ENCODE data around the gene ARV1. TPM values are rescaled to one million over a fixed set of nuclear protein-coding genes. Genes with fewer than 3 reads are reported as not detected.

Gene ARV1
- total RNA-seq, 6 experiments from 2014 or later = 20.0 to 26.8 (median 22.1) TPM

DNA sequence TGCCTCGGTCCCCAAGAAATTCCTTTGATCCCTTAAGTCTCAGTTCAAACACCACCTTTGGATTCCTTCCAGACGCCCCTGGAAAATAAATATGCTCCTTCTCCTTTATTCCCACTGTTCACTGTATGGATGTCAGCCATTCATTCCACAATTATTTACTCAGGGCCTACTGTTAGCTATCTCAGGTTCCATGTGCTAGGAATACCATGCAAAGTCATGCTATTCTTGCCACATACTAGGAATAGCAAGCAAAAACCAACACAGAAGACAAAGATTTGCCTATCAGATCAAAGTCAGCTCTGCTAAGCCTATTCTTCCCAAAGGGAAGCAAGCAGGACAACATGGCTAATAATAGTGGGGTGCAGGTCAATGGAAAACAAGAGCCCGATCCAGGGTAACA lies 30.0 kb upstream of the ARV1 start:
- H3K4me3 Mint-ChIP-seq = no peak overlapping the region
- TF ChIP-seq, protein P1, sequence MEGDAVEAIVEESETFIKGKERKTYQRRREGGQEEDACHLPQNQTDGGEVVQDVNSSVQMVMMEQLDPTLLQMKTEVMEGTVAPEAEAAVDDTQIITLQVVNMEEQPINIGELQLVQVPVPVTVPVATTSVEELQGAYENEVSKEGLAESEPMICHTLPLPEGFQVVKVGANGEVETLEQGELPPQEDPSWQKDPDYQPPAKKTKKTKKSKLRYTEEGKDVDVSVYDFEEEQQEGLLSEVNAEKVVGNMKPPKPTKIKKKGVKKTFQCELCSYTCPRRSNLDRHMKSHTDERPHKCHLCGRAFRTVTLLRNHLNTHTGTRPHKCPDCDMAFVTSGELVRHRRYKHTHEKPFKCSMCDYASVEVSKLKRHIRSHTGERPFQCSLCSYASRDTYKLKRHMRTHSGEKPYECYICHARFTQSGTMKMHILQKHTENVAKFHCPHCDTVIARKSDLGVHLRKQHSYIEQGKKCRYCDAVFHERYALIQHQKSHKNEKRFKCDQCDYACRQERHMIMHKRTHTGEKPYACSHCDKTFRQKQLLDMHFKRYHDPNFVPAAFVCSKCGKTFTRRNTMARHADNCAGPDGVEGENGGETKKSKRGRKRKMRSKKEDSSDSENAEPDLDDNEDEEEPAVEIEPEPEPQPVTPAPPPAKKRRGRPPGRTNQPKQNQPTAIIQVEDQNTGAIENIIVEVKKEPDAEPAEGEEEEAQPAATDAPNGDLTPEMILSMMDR (IDR thresholded peaks at IDR 0.05) = no peak
- H3K9me3 Mint-ChIP-seq = no peaks in the 10 kb centered on the region
- H3K36me3 Mint-ChIP-seq (ENCODE audit: low read depth) = peaks cover 5% of the 10 kb centered on the region; the same call in 1 of the 2 replicates
- H3K27ac Mint-ChIP-seq = no peak overlapping the region
- DNase-seq = no peak
- H3K27me3 Mint-ChIP-seq (ENCODE audit: insufficient read depth) = no peaks in the 10 kb centered on the region; the same call in 1 of the 2 replicates
- H3K4me1 Mint-ChIP-seq (ENCODE audit: low read depth) = no peaks in the 10 kb centered on the region

GRCh38 chr1:230950404-230950803 lies 28.5 kb upstream of the ARV1 start:
- H3K4me1 Mint-ChIP-seq (ENCODE audit: low read depth) = no peaks in the 10 kb centered on the region
- H3K27me3 Mint-ChIP-seq (ENCODE audit: insufficient read depth) = no peaks in the 10 kb centered on the region
- DNase-seq = no peak
- peaks cover 1% of the 10 kb centered on the region; the same call in 1 of the 2 replicates for H3K36me3 Mint-ChIP-seq (ENCODE audit: low read depth)
- TF ChIP-seq, protein P1 (IDR thresholded peaks at IDR 0.05) = no peak
- H3K4me3 Mint-ChIP-seq = no peak overlapping the region
- no peaks in the 10 kb centered on the region for H3K9me3 Mint-ChIP-seq
- H3K27ac Mint-ChIP-seq = no peak overlapping the region

DNA sequence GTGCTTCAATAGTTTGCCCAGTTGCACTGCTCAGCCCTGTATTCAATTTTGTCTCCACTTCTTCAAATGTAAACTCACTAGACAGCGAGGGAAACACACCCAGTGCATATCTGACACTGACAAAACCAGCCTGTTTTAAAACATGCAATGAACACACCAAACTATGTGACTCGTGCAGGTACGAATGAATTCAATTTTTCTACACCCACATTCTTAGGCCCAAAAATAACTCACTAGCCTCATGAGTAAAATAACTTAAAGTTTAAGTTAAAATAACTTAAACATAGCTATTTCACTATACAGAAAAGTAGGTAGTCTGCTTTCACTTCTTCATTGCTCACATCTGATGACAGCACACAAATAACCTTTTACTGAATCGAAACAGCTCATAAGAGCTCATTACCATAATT lies 21.3 kb upstream of the ARV1 start:
- TF ChIP-seq, protein P1 (IDR thresholded peaks at IDR 0.05) = no peak
- DNase-seq = no peak
- H3K27ac Mint-ChIP-seq = no peak overlapping the region

DNA sequence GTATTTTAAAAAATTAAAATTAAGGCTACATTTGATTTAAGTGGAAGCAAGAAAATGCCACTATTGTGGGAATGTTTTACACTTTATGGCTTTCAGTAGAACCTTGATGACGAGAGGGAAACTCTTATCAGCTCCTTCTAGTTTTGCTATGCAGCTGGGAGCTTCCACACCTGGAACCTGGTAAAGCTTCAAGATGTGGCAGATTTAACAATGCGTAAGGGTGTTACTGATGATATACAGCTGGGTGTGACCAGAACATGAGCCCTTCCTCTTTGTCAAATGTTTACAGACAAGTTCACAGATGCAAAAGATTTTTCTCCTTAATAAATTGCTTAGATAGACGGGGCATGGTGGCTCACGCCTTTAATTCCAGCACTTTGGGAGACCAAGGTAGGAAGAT lies 20.5 kb upstream of the ARV1 start:
- Mint-ChIP-seq H3K36me3 (ENCODE audit: low read depth) (no peaks in the 10 kb centered on the region), H3K4me1 (ENCODE audit: low read depth) (peaks cover 6% of the 10 kb centered on the region; the same call in 1 of the 2 replicates), H3K27ac (no peak overlapping the region), H3K27me3 (ENCODE audit: insufficient read depth) (no peaks in the 10 kb centered on the region), H3K4me3 (no peak overlapping the region), H3K9me3 (no peaks in the 10 kb centered on the region)
- TF ChIP-seq, protein P1 (IDR thresholded peaks at IDR 0.05) = no peak
- no peak for DNase-seq

More for the DNA sequence above, 21.3 kb upstream of the ARV1 start:
- no peaks in the 10 kb centered on the region for H3K27me3 Mint-ChIP-seq (ENCODE audit: insufficient read depth)
- no peak overlapping the region for H3K4me3 Mint-ChIP-seq
- H3K4me1 Mint-ChIP-seq (ENCODE audit: low read depth) = peaks cover 6% of the 10 kb centered on the region; the same call in 1 of the 2 replicates
- no peaks in the 10 kb centered on the region for H3K9me3 Mint-ChIP-seq
- no peaks in the 10 kb centered on the region for H3K36me3 Mint-ChIP-seq (ENCODE audit: low read depth)

DNA sequence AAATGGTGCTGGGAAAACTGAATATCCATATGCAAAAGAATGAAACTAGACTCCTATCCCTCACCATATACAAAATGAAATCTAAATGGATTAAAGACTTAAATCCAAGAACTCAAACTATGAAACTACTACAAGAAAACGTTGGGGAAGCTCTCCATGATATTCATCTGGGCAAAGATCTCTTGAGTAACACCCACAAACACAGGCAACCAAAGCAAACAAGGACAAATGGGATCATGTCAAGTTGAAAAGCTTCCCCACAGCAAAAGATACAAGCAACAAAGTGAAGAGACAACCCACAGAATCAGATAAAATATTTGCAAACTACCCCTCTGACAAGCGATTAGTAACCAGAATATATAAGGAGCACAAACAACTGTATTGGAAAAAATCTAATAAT lies 14.0 kb upstream of the ARV1 start:
- Mint-ChIP-seq H3K27ac (no peak overlapping the region), H3K9me3 (no peaks in the 10 kb centered on the region), H3K27me3 (ENCODE audit: insufficient read depth) (no peaks in the 10 kb centered on the region), H3K36me3 (ENCODE audit: low read depth) (no peaks in the 10 kb centered on the region), H3K4me1 (ENCODE audit: low read depth) (peaks cover 6% of the 10 kb centered on the region; the same call in 1 of the 2 replicates), H3K4me3 (no peak overlapping the region)
- TF ChIP-seq, protein P1 (IDR thresholded peaks at IDR 0.05) = no peak
- no peak for DNase-seq

GRCh38 chr1:230965535-230965934 lies 13.4 kb upstream of the ARV1 start:
- Mint-ChIP-seq H3K4me3 (no peak overlapping the region), H3K36me3 (ENCODE audit: low read depth) (no peaks in the 10 kb centered on the region), H3K27me3 (ENCODE audit: insufficient read depth) (no peaks in the 10 kb centered on the region), H3K27ac (no peak overlapping the region), H3K9me3 (no peaks in the 10 kb centered on the region), H3K4me1 (ENCODE audit: low read depth) (peaks cover 6% of the 10 kb centered on the region; the same call in 1 of the 2 replicates)
- TF ChIP-seq, protein P1 (IDR thresholded peaks at IDR 0.05) = no peak
- no peak for DNase-seq

All from HFFc6 (cell line).